ENCODE results near the gene STK32C. TPM values are rescaled to one million over a fixed set of nuclear protein-coding genes. Genes with fewer than 3 reads are reported as not detected.

STK32C gene
- polyA plus RNA-seq, 4 donors: 3.4 to 12.0 (median 7.0) TPM

DNA sequence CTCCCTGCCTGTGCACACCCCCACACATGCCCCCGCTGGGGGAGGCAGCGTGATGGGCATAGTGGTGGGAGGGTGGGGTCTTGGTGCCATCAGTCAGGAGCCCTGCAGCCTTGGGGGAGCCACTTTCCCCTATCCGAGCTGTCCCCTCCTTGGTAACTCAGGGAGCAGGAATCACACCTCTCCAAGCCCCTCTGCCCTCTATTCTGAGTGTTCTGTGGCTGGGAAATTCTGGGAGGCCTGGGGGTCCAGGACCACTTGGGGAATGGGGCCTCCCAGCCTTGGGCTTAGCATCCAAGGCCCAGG lies 109.7 kb downstream of the STK32C start:
- FAIRE-seq: no peak

DNA sequence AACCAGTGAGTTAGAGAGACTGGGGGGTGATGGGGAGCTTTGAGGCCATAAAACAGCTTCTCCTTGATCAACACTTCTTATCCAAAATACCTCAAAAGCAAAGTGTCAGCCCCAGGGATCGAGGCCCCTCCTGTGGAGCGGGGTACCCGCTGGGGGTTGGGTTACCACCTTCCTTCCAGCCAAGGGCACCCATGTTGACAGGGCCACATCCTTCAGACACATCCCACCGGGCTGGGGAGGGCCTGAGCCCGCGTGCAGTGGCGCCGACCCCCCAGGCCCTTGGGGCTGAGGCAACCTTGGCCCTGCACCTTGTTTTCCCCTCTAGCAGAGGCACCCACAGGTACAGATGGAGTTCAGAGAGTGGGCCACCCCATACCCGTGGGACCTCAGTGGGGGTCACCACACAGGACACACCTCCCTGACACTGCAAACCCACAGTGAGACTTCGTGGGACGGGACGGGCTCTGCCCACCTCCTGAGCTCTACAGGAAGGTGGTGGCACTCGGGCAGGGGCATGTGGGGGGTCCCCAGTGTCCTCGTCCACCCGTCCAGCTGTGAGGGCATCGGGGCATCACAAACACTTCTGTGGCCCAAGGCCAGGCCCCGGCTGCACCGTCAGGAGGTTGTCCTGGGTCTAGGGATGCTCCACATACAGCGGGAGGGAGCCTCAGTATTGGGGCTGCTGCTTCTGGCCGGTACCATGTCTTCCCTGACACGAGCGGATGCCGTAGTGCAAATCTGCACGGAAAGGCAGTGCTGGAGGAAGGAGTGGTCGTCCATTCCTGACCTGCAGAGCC lies 110.3 kb downstream of the STK32C start:
- DNase-seq (no peak), FAIRE-seq (no peak)
- H3K27ac ChIP-seq (ENCODE audit: low read depth in 1 of 3, low read length in 2 of 3): no peak overlapping the region
- H3K27me3 ChIP-seq (ENCODE audit: control insufficient read depth in 3 of 3, insufficient read depth in 3 of 3, low read length in 3 of 3): no peaks in the 10 kb centered on the region
- no peak overlapping the region for H3K4me3 ChIP-seq (ENCODE audit: low read depth in 1 of 3, low read length in 3 of 3)
- H3K36me3 ChIP-seq (ENCODE audit: control insufficient read depth in 3 of 3, insufficient read depth in 2 of 3, low read depth in 1 of 3, low read length in 3 of 3): no peaks in the 10 kb centered on the region
- WGBS, 3 donors: 75 to 81% (median 75%) methylated on average over 25 of the region's 25 CpGs
- no peaks in the 10 kb centered on the region for H3K4me1 ChIP-seq (ENCODE audit: control insufficient read depth in 3 of 3, insufficient read depth in 2 of 3, low read depth in 1 of 3, low read length in 2 of 3)
- H3K9me3 ChIP-seq (ENCODE audit: control insufficient read depth in 2 of 2, insufficient read depth in 1 of 2, low read depth in 1 of 2, low read length in 1 of 2): no peaks in the 10 kb centered on the region

More for the DNA sequence above, 109.7 kb downstream of the STK32C start:
- Histone ChIP-seq H3K4me3 (ENCODE audit: low read depth in 1 of 3, low read length in 3 of 3) (no peak overlapping the region), H3K27me3 (ENCODE audit: control insufficient read depth in 3 of 3, insufficient read depth in 3 of 3, low read length in 3 of 3) (no peaks in the 10 kb centered on the region), H3K27ac (ENCODE audit: low read depth in 1 of 3, low read length in 2 of 3) (no peak overlapping the region), H3K9me3 (ENCODE audit: control insufficient read depth in 2 of 2, insufficient read depth in 1 of 2, low read depth in 1 of 2, low read length in 1 of 2) (no peaks in the 10 kb centered on the region), H3K4me1 (ENCODE audit: control insufficient read depth in 3 of 3, insufficient read depth in 2 of 3, low read depth in 1 of 3, low read length in 2 of 3) (no peaks in the 10 kb centered on the region), H3K36me3 (ENCODE audit: control insufficient read depth in 3 of 3, insufficient read depth in 2 of 3, low read depth in 1 of 3, low read length in 3 of 3) (no peaks in the 10 kb centered on the region)
- no peak for DNase-seq
- WGBS, 3 donors: 59 to 87% (median 74%) methylated on average over 2 to 3 of the region's 3 CpGs

DNA sequence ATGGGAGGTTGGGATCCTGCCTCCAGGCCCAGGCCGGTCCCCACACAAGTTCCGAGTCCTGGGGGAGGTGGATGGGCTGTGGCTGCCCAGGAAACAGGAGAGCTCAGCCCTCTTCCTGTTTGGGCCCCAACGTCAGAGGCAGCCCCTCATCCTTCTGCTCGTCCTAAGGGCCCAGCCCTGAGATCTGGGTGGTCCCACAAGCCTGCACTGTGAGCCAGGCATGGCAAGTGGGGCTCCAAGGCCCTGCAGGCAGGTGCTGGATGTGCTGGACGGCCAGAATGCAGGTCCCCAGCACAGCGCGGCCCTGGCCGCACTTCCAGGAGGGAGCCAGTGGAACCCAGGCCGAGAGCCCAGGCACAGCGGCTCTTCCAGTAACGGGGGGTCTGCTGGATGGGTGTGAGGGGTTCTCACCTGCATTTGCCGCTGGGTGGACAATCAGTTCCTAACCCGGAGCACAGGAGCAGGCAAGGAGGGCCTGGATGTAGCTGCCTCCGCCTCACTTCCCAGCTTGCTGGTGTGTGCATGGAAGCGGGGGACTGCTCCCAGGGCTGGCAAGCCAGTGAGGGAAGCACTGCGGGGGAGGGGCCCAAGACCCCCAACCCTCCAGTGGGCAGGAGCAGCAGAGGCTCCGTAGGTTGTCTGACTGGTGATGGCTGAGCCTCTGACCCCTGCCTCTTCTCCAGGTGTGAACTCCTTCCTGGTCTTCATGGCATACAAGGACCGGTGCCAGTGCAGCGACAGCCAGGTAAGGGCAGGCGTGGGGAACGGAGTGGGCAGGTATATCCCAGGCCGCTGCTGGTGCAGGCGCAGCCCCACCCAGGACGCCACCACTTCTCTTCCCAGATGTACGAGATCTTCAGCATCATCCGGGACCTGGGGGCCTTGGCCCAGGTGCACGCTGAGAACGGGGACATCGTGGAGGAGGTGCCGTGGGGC lies 111.3 kb downstream of the STK32C start:
- WGBS, 3 donors: 83 to 87% (median 83%) methylated on average over 30 of the region's 30 CpGs
- H3K27me3 ChIP-seq (ENCODE audit: control insufficient read depth in 3 of 3, insufficient read depth in 3 of 3, low read length in 3 of 3): no peaks in the 10 kb centered on the region
- no peak for FAIRE-seq

DNA sequence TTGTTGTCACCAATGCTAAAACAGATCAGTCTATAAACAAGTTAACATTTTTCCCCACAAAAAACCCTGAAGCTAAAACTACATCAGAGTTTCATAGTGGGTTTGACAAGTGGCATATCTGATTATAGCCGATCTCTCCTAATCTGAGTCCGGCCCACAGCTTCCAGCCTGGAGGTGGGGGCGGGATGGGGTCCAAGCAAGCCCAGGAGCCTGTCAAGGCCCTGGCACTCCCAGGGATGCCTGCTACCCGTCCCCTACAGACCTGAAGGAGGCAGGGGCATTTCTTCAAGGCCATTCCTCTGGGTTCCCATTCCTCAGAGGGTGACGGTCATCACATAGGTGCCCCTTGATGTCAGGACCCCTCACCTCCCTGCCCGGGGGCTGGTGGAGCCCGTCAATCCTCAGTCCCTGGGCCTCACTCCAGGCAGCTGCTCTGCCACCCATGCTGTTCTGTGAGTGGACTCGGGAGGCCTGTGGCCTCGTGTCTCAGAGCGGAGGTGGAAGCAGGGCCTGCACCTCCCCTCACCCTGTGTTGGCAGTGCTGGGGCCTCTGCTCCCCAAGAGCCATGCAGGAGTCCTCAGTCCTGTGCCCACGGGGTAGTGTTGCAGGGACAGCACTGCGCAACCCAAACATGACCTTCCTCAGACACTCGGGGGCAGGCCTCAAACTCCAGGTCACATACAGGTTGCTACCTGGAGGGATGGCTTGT lies 112.2 kb downstream of the STK32C start:
- no peak overlapping the region for H3K27ac ChIP-seq (ENCODE audit: low read depth in 1 of 3, low read length in 2 of 3)
- FAIRE-seq: no peak
- WGBS, 3 donors: 78 to 84% (median 79%) methylated on average over 13 of the region's 13 CpGs
- H3K4me1 ChIP-seq (ENCODE audit: control insufficient read depth in 3 of 3, insufficient read depth in 2 of 3, low read depth in 1 of 3, low read length in 2 of 3): no peaks in the 10 kb centered on the region
- H3K9me3 ChIP-seq (ENCODE audit: control insufficient read depth in 2 of 2, insufficient read depth in 1 of 2, low read depth in 1 of 2, low read length in 1 of 2): no peaks in the 10 kb centered on the region
- H3K36me3 ChIP-seq (ENCODE audit: control insufficient read depth in 3 of 3, insufficient read depth in 2 of 3, low read depth in 1 of 3, low read length in 3 of 3): no peaks in the 10 kb centered on the region
- H3K27me3 ChIP-seq (ENCODE audit: control insufficient read depth in 3 of 3, insufficient read depth in 3 of 3, low read length in 3 of 3): no peaks in the 10 kb centered on the region
- no peak overlapping the region for H3K4me3 ChIP-seq (ENCODE audit: low read depth in 1 of 3, low read length in 3 of 3)
- DNase-seq: no peak

More for the DNA sequence above, 111.3 kb downstream of the STK32C start:
- no peaks in the 10 kb centered on the region for H3K36me3 ChIP-seq (ENCODE audit: control insufficient read depth in 3 of 3, insufficient read depth in 2 of 3, low read depth in 1 of 3, low read length in 3 of 3)
- DNase-seq: no peak
- no peak overlapping the region for H3K4me3 ChIP-seq (ENCODE audit: low read depth in 1 of 3, low read length in 3 of 3)
- H3K4me1 ChIP-seq (ENCODE audit: control insufficient read depth in 3 of 3, insufficient read depth in 2 of 3, low read depth in 1 of 3, low read length in 2 of 3): no peaks in the 10 kb centered on the region
- no peak overlapping the region for H3K27ac ChIP-seq (ENCODE audit: low read depth in 1 of 3, low read length in 2 of 3)
- H3K9me3 ChIP-seq (ENCODE audit: control insufficient read depth in 2 of 2, insufficient read depth in 1 of 2, low read depth in 1 of 2, low read length in 1 of 2): no peaks in the 10 kb centered on the region

DNA sequence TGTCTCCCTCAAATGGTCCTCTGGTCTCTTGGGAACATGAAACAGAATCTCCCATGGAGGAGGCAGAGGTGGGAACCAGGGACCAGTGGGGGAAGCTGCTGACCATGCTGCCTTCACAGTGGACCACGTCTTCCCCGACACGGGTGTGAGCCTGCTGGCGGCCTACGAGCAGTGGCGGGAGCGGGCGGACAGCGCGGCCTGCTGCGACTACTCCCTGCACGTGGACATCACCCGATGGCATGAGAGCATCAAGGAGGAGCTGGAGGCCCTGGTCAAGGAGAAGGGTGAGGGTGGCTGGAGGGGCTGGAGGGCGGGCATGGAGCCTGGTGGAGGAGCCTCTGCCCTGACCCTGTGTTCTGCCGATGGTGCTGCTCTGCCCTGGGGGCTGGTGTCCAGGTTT lies 113.0 kb downstream of the STK32C start:
- whole genome bisulfite sequencing, 3 donors: 89 to 96% (median 94%) methylated on average over 14 to 15 of the region's 15 CpGs
- no peak overlapping the region for H3K27ac ChIP-seq (ENCODE audit: low read depth in 1 of 3, low read length in 2 of 3)
- FAIRE-seq: no peak
- peaks cover 0 to 2% (median 0%) of the 10 kb centered on the region in 3 donors for H3K27me3 ChIP-seq (ENCODE audit: control insufficient read depth in 3 of 3, insufficient read depth in 3 of 3, low read length in 3 of 3)
- no peak overlapping the region for H3K4me3 ChIP-seq (ENCODE audit: low read depth in 1 of 3, low read length in 3 of 3)
- H3K9me3 ChIP-seq (ENCODE audit: control insufficient read depth in 2 of 2, insufficient read depth in 1 of 2, low read depth in 1 of 2, low read length in 1 of 2): no peaks in the 10 kb centered on the region
- no peak for DNase-seq
- no peaks in the 10 kb centered on the region for H3K4me1 ChIP-seq (ENCODE audit: control insufficient read depth in 3 of 3, insufficient read depth in 2 of 3, low read depth in 1 of 3, low read length in 2 of 3)
- H3K36me3 ChIP-seq (ENCODE audit: control insufficient read depth in 3 of 3, insufficient read depth in 2 of 3, low read depth in 1 of 3, low read length in 3 of 3): no peaks in the 10 kb centered on the region

DNA sequence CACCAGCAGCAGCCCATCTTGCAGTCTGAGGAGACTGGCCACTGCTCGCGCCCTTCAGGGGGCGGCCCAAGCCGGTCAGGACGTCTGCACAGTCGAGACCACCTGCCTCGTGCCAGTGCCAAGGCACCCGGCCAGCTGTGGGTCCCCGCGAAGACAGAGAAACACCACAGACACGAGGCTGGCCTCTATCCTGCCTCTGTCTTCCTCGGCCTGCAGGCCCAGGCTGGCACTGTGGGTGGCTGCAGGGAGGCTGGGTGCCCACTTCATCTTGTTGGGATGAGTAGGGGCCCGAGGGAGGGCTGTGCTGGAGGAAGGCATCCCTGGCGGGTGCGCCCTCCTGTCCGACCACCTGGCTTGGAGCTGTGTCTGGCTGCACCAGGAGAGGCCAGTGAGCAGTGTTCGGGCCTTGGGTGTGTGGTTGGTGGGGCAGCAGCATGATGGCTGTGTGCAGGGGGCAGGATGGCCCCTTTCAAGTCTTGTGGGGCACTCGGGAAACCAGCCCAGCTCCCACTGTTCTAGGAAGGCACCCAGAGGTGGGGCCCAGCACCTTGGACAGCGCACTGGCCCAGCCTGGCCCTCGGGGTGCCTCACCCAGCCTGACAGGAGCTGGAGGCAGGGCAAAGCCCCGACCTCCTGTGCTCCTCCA lies 113.7 kb downstream of the STK32C start:
- Histone ChIP-seq H3K27ac (ENCODE audit: low read depth in 1 of 3, low read length in 2 of 3) (no peak overlapping the region), H3K36me3 (ENCODE audit: control insufficient read depth in 3 of 3, insufficient read depth in 2 of 3, low read depth in 1 of 3, low read length in 3 of 3) (no peaks in the 10 kb centered on the region), H3K4me1 (ENCODE audit: control insufficient read depth in 3 of 3, insufficient read depth in 2 of 3, low read depth in 1 of 3, low read length in 2 of 3) (no peaks in the 10 kb centered on the region), H3K27me3 (ENCODE audit: control insufficient read depth in 3 of 3, insufficient read depth in 3 of 3, low read length in 3 of 3) (peaks cover 0 to 7% (median 0%) of the 10 kb centered on the region in 3 donors), H3K4me3 (ENCODE audit: low read depth in 1 of 3, low read length in 3 of 3) (no peak overlapping the region), H3K9me3 (ENCODE audit: control insufficient read depth in 2 of 2, insufficient read depth in 1 of 2, low read depth in 1 of 2, low read length in 1 of 2) (no peaks in the 10 kb centered on the region)
- peak in 1 of 2 donors; percentile 24 for DNase-seq
- WGBS, 3 donors: 66 to 75% (median 75%) methylated on average over 21 of the region's 21 CpGs
- no peak for FAIRE-seq

DNA sequence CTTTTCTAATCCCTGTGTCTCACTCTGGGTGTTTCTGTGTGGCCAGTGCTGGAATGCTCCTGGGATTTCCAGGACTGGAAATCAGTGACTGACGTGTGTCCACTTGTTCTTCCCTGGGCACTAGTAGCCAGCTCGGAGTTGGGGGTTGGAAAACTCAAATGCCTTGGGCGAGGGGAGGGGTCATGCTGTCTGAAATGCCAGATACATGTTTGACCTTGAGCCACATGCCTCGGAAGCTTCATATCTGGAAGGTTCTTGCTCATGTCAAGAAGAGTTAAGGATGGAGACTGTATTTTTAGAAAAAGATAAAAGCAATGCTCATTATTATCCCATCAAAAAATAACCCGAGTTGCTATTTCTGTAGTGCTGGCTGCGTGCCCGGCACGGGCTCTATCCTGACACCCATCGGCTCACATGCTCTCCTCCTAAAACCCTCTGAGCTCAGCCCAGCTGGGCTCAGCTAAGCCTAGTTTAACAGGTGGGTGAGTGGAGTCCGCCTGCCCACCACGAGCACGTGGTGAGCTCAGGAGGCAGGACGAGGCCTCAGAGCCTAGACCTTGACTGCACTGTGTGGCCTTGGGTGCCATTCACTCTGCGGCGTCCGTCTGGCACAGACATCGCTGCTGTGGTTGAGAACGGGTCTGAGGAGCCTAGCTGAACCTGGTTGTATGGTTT lies 114.6 kb downstream of the STK32C start:
- H3K27ac ChIP-seq (ENCODE audit: low read depth in 1 of 3, low read length in 2 of 3): no peak overlapping the region
- DNase-seq (no peak), FAIRE-seq (no peak)
- H3K27me3 ChIP-seq (ENCODE audit: control insufficient read depth in 3 of 3, insufficient read depth in 3 of 3, low read length in 3 of 3): peaks cover 0 to 16% (median 7%) of the 10 kb centered on the region in 3 donors
- no peaks in the 10 kb centered on the region for H3K4me1 ChIP-seq (ENCODE audit: control insufficient read depth in 3 of 3, insufficient read depth in 2 of 3, low read depth in 1 of 3, low read length in 2 of 3)
- H3K36me3 ChIP-seq (ENCODE audit: control insufficient read depth in 3 of 3, insufficient read depth in 2 of 3, low read depth in 1 of 3, low read length in 3 of 3): no peaks in the 10 kb centered on the region
- 70 to 73% (median 70%) methylated on average over 18 of the region's 18 CpGs for WGBS, 3 donors
- H3K4me3 ChIP-seq (ENCODE audit: low read depth in 1 of 3, low read length in 3 of 3): no peak overlapping the region
- H3K9me3 ChIP-seq (ENCODE audit: control insufficient read depth in 2 of 2, insufficient read depth in 1 of 2, low read depth in 1 of 2, low read length in 1 of 2): no peaks in the 10 kb centered on the region

All from small intestine (tissue), 7 donors.